Measurements from ENCODE around the gene PPP1R14C.

PPP1R14C gene

DNA sequence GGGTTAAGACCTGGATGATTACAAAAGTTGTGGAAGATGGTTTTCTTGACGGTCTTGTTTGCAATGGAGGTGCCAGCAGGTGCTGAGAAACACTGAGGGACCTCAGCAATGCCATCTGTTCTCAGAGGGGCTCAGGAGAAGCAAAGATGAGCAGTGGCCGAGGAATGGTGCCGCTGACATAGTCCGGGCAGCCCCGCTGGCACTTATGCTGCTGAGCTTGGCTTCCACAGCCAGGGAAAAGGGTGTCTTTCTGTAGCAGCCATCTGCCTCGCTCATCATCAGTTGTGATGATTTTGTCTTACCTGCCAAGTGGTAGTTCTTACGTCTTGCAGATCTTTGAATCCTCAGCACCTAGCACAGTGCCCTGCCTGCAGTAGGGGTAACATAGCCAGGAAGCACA lies 55.7 kb downstream of the PPP1R14C start:
- DNase-seq: no peak

DNA sequence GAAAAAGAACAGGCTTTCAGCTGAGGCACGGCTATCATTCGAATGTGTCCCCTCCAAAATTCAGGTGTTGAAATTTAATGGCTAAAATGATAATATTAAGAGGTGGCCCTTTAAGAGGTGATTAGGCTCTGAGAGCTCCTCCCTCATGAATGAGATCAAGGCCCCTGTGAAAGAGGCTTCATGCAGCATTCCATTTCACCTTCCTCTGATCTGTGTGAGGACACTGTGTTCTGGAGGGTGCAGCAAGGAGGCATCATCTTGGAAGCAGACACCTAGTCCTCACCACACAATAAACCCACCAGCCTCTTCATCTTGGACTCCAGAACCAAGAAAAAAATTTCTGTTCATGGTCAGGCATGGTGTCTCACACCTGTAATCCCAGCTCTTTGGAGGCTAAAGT lies 56.4 kb downstream of the PPP1R14C start:
- no peak for DNase-seq

DNA sequence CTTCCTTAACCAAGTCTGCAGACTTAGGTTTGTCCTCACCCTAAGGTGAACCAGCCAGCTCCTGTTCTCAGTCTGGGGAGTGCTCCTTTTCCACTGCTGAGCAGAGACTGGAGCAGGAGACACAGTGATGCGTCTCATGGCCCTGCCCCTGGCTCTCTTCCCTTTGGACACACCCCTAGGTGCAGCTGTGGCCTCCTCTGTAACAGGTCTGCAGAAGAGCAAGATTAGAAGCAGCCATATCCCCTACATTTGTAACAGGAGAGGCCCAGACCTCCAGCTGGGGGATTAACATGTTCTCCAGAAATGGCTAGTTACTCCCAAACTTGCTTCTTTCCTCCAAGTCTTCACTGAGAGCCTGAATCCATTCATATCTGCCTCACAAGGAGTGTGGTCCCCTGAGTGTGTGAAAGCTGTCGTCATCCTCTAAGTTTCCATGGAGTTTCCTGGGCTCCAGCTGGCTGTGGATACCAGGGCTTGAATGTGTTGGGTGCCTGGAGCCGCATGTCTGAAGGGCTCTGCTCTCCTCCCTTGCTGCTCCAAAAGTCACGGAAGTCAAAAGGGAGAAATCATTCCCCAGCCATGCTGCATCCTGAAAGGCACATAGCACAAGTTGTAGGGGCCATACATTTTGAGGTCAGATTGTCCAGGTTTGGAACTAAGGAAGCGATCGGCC lies 57.7 kb downstream of the PPP1R14C start:
- DNase-seq: no peak

DNA sequence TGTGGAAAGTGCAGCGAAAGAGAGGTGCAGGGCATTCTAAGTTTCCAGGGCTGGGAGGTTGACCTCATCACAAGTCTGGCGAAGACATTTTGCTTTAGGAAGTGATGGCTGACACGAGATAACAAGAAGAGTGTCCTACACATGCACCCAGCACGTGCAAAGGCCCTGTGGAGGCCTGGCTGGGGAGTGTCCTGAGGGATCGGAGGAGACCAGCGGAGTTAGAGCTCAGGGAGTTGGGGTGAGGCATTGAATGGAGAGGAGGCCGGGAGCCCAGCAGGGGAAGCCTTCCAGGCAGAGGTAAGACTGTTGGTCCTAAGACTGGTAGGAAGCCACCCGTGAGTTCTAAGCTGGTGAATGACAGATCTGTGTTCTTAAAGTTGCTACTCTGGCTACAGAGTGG lies 58.4 kb downstream of the PPP1R14C start:
- no peak for DNase-seq

DNA sequence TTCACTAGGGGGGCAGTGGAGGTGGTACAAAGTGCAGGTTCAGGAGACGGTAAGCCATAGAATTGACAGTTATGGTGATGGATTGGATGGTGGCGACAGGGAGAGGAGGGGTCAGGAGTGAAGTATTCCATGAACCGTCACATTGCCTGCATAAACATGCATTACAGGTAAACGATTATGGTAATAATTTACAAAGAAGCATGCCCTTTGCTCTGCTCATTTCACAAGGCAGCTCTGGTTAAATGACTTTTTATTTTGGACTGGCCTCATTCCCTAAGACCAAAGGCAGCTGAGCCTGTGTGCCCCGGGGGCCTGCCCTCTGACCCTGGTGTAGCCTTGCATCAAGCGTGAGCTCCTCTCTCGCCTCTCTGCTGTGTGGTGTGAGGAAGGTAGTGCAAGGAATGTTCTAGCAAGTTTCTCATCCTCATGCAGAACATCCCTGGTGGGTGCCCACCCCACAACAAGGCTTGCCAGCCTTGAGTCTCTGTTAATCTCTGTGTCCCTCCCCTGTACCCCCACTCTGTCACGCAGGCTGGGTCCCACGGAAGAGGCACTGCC lies 59.0 kb downstream of the PPP1R14C start:
- DNase-seq: no peak

DNA sequence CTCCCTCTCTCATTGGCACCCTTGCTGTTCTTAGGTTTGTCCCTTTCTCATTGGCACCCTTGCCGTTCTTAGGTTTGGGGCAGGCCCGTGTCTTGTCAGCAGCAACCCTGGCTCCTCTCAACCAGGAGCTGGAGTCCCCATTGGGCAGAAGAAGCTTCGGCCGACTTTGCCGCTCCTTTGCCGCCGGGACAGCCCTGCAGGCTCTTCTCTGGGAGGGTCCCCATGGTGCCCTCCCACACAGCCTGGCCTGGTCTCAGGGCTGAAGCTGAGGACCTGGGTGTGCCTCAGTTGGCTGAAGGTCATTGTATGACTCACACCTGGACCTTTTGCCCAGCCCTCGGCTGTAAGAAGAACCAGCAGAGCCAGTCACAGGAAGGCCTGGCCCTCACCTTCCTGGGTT lies 59.6 kb downstream of the PPP1R14C start:
- DNase-seq: no peak

DNA sequence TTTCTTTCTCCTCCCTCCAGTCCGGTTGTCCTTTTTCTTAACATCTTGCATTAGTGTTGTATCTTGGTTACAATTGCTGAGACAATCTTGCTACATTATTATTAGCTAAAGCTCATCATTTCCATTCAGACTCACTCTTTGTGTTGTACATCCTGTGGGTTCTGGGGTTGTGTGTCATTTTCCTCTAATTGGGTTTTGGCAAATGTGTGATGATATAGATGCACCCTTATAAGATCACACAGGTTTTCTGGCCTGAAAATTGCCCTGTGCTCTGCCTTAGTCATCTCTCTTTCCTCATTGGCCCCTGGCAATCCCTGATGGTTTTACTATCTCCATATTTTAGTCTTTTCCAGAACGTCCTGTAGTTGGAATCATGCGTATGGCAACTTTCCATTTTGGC lies 60.1 kb downstream of the PPP1R14C start:
- no peak for DNase-seq

DNA sequence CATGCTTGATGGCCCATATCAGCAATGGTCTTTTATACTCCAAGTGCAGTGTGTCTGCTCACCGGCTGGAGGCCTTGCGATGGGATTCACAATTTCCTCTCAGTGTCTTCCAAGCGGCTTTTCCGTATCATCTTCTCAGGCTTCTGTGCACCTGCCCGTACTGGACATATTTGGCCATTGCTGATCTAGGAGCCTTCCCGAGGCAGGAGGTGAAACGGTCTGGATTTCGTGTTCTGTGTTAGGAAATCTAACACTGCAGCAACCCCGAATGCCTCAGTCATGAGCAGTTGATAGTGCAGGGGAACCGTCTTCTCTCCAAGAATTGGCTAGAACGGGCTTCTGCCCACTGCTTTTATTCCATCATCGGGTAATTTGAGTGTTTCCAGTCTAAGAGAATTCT lies 60.5 kb downstream of the PPP1R14C start:
- DNase-seq: no peak

DNA sequence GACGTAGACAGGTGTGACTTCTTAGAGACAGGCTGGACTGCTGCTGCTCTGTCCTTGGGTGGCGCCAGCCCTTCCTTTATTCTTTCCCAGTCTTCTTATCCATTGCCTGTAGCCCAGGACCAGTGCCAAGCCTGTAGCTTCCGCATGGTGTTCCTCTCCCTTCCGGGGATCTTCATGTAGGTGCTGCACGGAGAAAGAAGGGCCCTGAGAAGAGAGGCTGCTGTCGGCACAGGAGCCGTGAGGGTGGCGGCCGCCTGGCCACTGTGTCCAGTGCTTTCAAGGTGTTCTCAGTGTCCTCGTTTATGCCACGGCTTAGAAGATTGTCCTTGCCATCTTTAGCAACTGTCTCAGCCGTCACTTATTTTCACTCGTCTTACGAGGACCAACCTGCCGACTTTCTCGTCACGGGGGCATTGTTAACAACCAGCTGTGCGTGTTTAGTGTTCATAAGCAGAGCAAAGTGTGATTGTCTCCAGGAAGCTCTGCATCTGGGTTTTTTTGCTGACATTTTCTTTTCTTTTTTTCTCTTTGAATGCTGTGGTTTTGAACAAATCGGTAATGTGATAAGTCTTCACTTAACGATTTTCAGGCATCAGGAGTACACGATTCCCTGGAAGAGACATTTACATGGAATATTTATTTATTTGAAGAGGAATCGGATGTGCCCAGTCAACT lies 61.2 kb downstream of the PPP1R14C start:
- DNase-seq: no peak

DNA sequence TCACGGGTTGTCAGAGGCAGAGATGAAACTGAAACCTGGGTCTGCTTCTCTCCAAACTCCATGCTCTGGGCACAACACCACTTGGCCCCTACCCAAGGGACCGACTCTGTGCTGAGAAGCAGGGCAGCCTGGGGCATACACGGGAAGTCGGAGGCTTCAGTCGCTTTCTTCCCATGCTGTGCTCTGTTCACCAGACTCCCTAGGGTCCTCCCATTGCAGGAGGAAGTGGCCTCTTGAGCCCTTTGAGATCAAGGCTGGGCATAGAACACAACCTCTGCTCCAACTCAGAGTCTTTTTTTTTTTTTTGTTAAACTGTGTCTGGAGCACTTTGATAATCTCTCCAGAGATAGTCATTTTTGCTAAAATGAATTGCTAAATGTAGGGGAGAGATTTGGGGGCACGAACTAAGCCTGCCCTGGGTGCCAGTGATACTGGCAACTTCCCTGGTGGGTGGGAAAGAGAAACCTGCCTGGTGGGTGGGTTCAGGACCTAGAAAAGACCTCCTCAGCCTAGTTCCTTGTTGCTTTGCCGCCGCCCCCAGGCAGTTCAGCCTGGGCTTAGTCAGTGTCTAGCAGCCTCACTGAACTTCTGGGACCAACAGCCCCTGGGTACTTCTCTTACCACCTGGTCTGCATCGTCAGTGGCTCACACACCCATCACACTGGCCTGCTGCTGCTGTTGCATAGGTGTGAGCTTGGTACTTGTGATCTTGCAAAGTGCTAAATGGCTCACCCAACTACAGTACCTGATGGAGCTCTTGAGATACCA lies 62.0 kb downstream of the PPP1R14C start:
- no peak for DNase-seq

DNA sequence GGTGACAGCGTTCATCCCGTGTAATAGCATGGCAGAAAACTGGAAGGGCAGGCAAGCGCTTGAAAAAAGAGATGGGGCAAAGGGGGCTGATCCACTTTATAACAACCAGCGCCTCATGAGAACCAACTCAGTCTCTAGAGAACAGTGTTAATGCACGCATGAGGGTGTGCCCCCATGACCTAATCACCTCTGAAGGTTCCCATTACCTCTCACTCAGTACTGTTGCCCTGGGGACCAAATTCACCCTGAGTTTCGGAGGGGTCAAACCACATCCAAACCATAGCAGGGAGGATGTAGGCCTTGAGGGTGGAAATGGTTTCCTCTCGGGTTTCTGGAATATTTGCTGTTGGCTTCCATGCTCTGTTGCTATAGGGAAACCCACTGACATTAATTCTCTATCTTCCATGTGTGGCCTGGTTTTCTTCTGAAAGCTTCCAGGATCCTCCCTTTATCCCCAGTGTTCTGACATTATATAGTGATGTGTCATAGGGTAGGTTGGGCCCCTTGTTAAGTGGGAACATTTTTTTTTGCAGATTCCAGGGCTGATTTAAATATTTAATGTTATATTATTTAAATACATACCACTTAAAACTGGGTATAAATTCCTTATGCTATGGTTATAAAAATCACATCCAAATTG lies 65.2 kb downstream of the PPP1R14C start:
- DNase-seq: no peak

DNA sequence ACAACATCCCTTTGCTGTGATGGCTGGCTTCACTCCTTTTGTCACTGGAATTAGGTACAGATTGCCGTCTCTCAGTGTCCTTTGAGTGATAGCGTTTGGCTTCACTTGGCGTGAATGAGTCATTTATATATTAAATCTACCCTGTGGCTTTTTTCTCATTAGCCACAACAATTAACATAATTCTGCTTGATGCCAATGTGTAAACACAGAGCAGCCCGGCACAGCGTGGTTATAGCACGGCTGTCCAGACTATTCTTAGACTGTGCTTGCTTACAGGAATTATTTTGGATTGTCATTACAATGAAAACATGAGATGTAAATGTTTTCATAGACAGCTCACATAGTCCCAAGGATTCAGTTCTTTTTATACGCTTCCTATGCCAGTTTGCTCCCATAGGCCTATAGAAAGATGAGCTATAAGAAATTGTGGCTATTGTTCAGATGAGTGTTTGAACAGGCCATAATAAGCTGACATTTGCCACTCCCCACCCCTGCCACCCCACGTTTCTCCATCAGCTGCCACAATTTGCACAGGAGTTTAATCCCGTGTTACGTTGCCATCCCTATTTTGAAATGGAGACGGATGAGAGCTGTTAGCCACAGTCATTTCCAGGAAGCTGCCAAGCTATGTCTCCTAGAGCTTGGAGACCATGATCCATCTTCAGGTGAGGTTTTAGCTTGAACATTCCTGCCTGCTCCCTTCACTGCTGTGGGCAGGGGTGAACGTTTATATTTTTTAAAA lies 65.9 kb downstream of the PPP1R14C start:
- no peak for DNase-seq

DNA sequence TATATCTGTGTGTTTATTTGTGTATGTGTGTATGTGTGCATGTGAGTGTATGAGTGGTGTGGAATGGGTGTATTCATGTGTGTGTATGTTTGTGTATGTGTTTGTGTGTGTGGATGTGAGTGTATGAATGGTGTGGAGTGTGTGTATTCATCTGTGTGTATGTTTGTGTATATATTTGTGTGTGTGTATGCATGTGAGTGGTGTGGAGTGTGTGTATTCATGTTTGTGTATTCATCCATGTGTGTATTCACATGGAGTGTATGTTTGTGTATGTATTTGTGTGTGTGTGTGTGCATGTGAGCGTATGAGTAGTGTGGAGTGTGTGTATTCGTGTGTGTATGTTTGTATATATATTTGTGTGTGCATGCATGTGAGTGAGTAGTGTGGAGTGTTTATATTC lies 66.6 kb downstream of the PPP1R14C start:
- DNase-seq: no peak

DNA sequence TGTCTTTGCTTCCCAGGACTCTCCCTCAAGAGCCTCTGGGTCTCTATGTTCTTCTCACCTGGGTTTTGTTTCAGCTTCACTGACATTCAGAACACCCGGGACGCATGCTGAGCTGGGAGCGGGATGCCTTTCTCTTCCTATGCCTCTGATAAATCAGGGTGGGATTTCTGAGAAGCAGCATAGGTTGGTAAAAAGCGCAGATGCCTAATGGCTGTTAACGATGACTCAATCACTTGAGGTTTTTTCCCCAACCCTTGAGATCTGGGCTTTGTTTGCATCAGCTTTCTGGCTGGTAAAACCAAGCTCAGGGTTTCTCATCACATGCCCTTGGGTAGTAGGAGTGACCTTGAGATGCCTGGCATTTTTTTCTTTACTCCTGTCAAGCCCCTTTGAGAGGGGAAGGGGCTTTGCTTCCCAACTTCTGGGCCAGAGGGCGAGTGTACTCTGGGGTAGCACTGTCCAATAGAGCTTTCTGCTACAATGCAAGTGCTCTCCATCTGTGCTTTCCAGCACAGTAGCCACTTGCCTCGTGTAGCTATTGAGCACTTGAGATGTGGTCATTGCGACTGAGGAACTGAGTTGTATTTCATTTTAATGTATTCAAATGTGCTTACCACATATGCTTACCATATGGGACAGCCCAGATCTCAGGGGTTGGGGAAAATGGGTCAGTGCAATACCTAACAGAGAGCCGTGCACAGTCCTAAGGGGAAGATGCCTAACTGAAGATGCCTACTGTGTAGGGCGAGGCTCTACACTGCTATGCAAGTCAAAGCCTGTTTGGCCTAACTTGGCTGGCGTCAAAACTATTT lies 69.1 kb downstream of the PPP1R14C start:
- no peak for DNase-seq

DNA sequence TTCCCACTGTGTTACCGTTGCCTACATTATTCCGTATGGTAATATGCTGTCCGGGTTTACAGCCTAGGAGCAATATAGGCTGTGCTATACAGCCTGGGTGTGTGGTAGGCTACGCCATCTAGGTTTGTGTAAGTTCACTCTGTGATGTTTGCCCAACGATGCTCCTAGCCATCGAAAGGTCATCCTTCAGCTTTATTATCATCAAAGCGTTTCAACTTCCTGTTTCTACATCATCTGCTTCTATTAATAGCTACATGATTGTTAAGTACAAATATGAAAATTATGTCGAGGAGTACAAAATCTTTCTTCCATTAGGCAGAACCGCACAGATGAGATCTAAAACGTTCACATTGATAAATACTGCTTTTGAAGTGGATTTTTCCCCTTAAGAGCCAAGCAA lies 69.9 kb downstream of the PPP1R14C start:
- no peak for DNase-seq

DNA sequence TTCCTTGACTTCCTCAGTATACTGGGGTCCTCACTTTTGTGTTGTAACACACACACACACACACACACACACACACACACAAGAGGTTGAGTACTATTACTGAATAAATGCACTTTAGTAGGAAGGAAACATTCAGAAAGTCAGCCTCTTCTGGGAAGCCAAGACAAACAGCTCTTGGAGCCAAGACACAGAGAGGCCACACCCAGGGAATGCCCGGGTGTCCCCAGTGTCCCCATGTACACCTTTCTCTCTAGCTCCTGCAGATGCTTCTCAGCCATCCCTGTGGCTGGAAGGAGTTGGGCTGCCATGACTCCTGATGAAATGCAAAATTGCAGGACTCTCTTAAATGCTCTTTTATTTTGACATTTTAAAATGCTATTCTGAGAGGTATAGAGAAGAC lies 70.5 kb downstream of the PPP1R14C start:
- no peak for DNase-seq

DNA sequence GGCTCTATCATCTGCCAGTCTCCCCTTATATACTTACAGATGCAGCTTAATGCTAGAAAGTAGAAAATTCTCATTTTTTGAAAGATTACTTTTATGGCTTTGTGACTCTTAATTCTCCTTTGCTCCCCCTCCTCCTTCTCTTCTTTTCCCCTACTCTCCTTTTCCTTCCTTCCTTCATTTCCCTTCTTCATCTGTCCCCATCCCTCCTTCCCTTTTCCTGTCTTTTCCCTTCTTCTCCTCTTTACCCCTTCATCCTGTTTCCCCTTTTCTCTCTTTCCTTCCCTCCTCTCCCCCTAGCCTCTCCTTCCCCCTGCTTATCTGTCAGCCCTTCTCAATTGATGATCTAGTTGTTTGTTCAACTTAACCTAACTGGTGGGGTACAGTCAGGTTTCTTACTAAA lies 71.5 kb downstream of the PPP1R14C start:
- no peak for DNase-seq

DNA sequence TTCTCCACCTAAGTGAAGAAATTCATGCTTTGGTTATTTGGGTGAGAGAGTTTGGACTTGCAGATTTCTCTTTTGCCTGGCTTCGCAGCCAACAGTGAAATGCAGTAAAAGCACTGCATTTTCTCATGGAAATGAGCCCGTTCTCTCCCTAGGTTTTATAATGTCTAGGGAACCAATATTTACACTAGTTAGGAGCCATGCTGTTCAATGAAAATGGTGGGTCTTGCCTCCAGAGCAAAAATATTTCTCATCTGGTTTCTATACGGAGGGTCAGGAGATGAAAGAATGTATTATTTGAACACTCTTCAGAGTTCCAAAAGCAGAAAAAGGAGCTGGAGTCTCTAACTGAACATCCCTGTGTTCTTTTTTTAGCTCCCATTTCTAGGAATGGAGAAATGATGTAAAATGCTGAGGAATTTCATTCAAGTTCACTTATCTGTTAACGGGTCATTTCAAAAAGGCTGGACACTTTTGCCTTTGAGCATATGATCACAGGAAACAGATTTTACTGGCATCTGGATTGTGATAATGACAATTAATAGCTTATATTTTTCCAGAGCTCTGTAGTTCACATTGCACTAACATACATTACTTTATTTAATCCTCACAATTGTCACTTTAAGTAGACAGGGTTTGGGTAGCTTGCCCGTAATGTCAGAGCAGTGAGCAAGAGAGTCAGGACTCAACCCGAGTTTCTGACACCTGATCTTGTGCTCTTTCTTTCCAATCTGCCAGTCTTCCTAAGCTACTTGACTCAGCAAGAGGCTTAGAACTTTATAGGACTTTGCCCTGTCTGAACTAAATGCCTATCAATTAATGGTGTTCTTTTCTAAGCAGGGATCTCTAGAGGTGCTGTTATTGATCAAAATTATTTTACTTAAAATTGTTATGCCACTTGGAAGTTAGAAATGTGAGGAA lies 78.0 kb downstream of the PPP1R14C start:
- no peak for DNase-seq

DNA sequence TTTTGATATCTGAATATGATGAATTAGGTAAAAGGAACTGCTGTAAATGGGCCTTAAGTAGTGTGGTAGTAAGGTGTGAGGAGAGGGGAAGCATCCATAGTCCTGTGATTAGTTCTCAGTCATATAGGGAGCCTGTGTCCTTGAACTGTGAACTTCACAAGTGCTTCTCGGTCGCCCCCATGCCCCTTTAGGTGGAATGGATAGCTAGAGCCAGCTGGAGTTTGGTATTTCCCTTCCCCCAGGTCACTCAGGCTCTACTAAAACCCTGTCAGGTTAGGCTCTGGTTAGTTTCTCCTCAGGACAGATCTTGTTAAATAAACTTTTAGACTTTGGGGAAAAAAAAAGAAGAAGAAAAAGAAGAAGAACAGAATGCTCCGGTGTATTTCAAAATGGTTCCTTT lies 82.0 kb downstream of the PPP1R14C start:
- no peak for DNase-seq

DNA sequence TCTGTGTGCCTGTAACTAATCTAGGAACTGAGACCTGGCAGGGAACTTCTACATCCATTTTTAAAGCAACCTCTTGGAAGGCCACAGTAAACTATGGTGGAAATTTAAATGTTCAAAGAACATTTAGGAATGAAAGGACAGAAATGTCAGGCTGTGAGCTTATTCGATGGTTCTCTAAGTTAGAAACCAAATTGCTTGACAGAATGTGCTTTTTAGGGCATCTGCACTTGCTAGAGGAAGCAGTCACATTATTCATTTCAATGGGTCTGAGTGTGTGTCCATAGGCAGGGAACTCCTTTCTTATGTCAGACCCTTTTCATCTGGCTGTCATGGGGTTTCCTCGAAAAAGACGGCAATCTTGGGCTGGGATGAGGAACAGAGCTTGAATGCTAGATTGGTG lies 84.4 kb downstream of the PPP1R14C start:
- DNase-seq: no peak

Measured in CD4-positive, alpha-beta T cell treated with Interleukin-4 for 4 hours (primary cell).